ENCODE measurements around the gene LY6G5B. TPM values are rescaled to one million over a fixed set of nuclear protein-coding genes. Genes with fewer than 3 reads are reported as not detected.

Gene LY6G5B
- total RNA-seq, 1 experiment from 2014 or later: 5.3 TPM

- no peaks in the 10 kb centered on the region for H3K9me3 ChIP-seq (ENCODE audit: low read length)
- BruUV-seq (replicated peaks): no TSS peak
- POLR2A ChIA-PET (ENCODE audit: unreplicated experiment): no interaction called here
Measured at GRCh38 chr6:31639449-31639861, 30.3 kb upstream of the LY6G5B start.

DNA sequence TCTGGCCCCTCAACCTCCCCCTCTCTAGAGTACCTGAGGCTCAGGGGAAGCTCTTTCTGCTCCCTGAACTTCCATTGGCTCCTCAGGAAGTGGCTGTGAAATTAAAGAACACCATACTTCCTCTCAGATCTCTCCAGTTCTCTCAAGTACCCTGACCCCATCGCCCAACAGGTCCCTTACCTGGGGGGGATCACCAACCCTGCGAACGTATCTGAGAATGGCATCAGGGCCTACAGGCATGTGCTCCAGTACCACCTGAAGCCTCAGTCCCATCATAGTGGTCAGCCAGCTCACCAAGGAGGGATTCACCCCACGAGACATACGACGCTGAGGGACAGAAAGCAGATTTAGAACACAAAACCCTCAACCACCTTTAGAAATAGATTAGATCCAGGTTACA lies 29.2 kb upstream of the LY6G5B start:
- Histone ChIP-seq H3K27ac (ENCODE audit: low read length) (no peak overlapping the region), H3K9me2 (replicated peaks; ENCODE audit: low read length) (no peaks in the 10 kb centered on the region), H3K9ac (ENCODE audit: low read length) (no peak overlapping the region), H2AFZ (ENCODE audit: low read length) (no peak overlapping the region), H3K79me2 (ENCODE audit: low read length) (no peaks in the 10 kb centered on the region), H3K4me1 (ENCODE audit: insufficient read depth, low read length) (no peaks in the 10 kb centered on the region), H3K4me3 (ENCODE audit: low read length) (no peak overlapping the region), H3K4me2 (ENCODE audit: low read length) (no peak overlapping the region), H4K20me1 (ENCODE audit: low read length) (no peaks in the 10 kb centered on the region), H3K9me3 (ENCODE audit: low read length) (no peaks in the 10 kb centered on the region), H3F3A (ENCODE audit: low read length, unreplicated experiment) (peaks cover 14% of the 10 kb centered on the region), H3K27me3 (ENCODE audit: low read length) (no peaks in the 10 kb centered on the region), H3K36me3 (ENCODE audit: low read depth, low read length) (peaks cover 49% of the 10 kb centered on the region)
- no peak for TF ChIP-seq EZH2phosphoT487 (IDR thresholded peaks at IDR 0.05; ENCODE audit: borderline replicate concordance, low read length)
- no peak for TF ChIP-seq EZH2 (IDR thresholded peaks at IDR 0.05; ENCODE audit: low read length, unreplicated experiment)
- TF ChIP-seq, protein P1, sequence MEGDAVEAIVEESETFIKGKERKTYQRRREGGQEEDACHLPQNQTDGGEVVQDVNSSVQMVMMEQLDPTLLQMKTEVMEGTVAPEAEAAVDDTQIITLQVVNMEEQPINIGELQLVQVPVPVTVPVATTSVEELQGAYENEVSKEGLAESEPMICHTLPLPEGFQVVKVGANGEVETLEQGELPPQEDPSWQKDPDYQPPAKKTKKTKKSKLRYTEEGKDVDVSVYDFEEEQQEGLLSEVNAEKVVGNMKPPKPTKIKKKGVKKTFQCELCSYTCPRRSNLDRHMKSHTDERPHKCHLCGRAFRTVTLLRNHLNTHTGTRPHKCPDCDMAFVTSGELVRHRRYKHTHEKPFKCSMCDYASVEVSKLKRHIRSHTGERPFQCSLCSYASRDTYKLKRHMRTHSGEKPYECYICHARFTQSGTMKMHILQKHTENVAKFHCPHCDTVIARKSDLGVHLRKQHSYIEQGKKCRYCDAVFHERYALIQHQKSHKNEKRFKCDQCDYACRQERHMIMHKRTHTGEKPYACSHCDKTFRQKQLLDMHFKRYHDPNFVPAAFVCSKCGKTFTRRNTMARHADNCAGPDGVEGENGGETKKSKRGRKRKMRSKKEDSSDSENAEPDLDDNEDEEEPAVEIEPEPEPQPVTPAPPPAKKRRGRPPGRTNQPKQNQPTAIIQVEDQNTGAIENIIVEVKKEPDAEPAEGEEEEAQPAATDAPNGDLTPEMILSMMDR (conservative IDR thresholded peaks at IDR 0.05; ENCODE audit: low read depth, low read length): no peak
- TSS peak; percentile 62 for BruUV-seq (replicated peaks)
- ChIA-PET CTCF (no interaction called here), POLR2A (ENCODE audit: unreplicated experiment) (no interaction called here)
- ATAC-seq (no peak), DNase-seq (no peak)
- intact Hi-C loops (cut with micrococcal nuclease): no loop called here

More at GRCh38 chr6:31639449-31639861, 30.3 kb upstream of the LY6G5B start:
- CTCF ChIA-PET: no interaction called here
- Histone ChIP-seq H3K27me3 (ENCODE audit: low read length) (no peaks in the 10 kb centered on the region), H3K27ac (ENCODE audit: low read length) (no peak overlapping the region), H3K4me1 (ENCODE audit: insufficient read depth, low read length) (no peaks in the 10 kb centered on the region), H4K20me1 (ENCODE audit: low read length) (no peaks in the 10 kb centered on the region), H3K9me2 (replicated peaks; ENCODE audit: low read length) (no peaks in the 10 kb centered on the region), H2AFZ (ENCODE audit: low read length) (no peak overlapping the region), H3K4me2 (ENCODE audit: low read length) (no peak overlapping the region), H3K79me2 (ENCODE audit: low read length) (no peaks in the 10 kb centered on the region), H3K4me3 (ENCODE audit: low read length) (no peak overlapping the region), H3K9ac (ENCODE audit: low read length) (no peak overlapping the region), H3K36me3 (ENCODE audit: low read depth, low read length) (peaks cover 52% of the 10 kb centered on the region), H3F3A (ENCODE audit: low read length, unreplicated experiment) (peaks cover 14% of the 10 kb centered on the region)
- ATAC-seq: peak; percentile 29
- peak; percentile 17 for DNase-seq
- intact Hi-C loops (cut with micrococcal nuclease): no loop called here
- no peak for TF ChIP-seq EZH2 (IDR thresholded peaks at IDR 0.05; ENCODE audit: low read length, unreplicated experiment)
- TF ChIP-seq EZH2phosphoT487 (IDR thresholded peaks at IDR 0.05; ENCODE audit: borderline replicate concordance, low read length): no peak
- TF ChIP-seq, protein P1 (conservative IDR thresholded peaks at IDR 0.05; ENCODE audit: low read depth, low read length): no peak

GRCh38 chr6:31641370-31641769 lies 28.4 kb upstream of the LY6G5B start:
- DNase-seq (no peak), ATAC-seq (no peak)
- intact Hi-C loops (cut with micrococcal nuclease): no loop called here
- Histone ChIP-seq H3F3A (ENCODE audit: low read length, unreplicated experiment) (peaks cover 14% of the 10 kb centered on the region), H3K9ac (ENCODE audit: low read length) (no peak overlapping the region), H3K4me2 (ENCODE audit: low read length) (no peak overlapping the region), H3K9me2 (replicated peaks; ENCODE audit: low read length) (no peaks in the 10 kb centered on the region), H3K36me3 (ENCODE audit: low read depth, low read length) (peaks cover 44% of the 10 kb centered on the region), H3K27me3 (ENCODE audit: low read length) (no peaks in the 10 kb centered on the region), H2AFZ (ENCODE audit: low read length) (no peak overlapping the region), H3K4me1 (ENCODE audit: insufficient read depth, low read length) (no peaks in the 10 kb centered on the region), H3K27ac (ENCODE audit: low read length) (no peak overlapping the region), H3K4me3 (ENCODE audit: low read length) (no peak overlapping the region), H4K20me1 (ENCODE audit: low read length) (no peaks in the 10 kb centered on the region), H3K9me3 (ENCODE audit: low read length) (no peaks in the 10 kb centered on the region), H3K79me2 (ENCODE audit: low read length) (no peaks in the 10 kb centered on the region)
- POLR2A ChIA-PET (ENCODE audit: unreplicated experiment): no interaction called here
- CTCF ChIA-PET: no interaction called here
- no TSS peak for BruUV-seq (replicated peaks)
- TF ChIP-seq, protein P1 (conservative IDR thresholded peaks at IDR 0.05; ENCODE audit: low read depth, low read length): no peak
- TF ChIP-seq EZH2phosphoT487 (IDR thresholded peaks at IDR 0.05; ENCODE audit: borderline replicate concordance, low read length) (no peak), EZH2 (IDR thresholded peaks at IDR 0.05; ENCODE audit: low read length, unreplicated experiment) (no peak)

Data from PC-3 (cell line).